ENCODE measurements around the gene MBD4.
A peak's percentile ranks its signal among the peaks of the same experiment; 100 is the strongest.
"Not testable (repeated sequence)": the region's sequence is repeated elsewhere in the genome, so short reads cannot be mapped to it uniquely, and the experiment has no call there.

Gene MBD4

GRCh38 chr3:129429602-129430001, 10.1 kb downstream of the MBD4 start:
- DNase-seq (ENCODE audit: low read depth) = no peak

GRCh38 chr3:129429080-129429451, 10.7 kb downstream of the MBD4 start:
- no peak for DNase-seq (ENCODE audit: low read depth)

- DNase-seq (ENCODE audit: low read depth) = peak; percentile 92
These were observed 11.2 kb downstream of the MBD4 start, which contains the start of gene EFCAB12 for GRCh38 chr3:129428376-129429079. EFCAB12 (minus strand) TSS chr3:129428636; CDS start chr3:129428488, 148 bp downstream.

- no peak for DNase-seq (ENCODE audit: low read depth)
These were observed 11.8 kb downstream of the MBD4 start for GRCh38 chr3:129428007-129428375.

- no peak for DNase-seq (ENCODE audit: low read depth)
These were observed 14.1 kb downstream of the MBD4 start for GRCh38 chr3:129425619-129426018.

GRCh38 chr3:129425213-129425612, 14.5 kb downstream of the MBD4 start:
- no peak for DNase-seq (ENCODE audit: low read depth)

GRCh38 chr3:129424185-129424841, 15.4 kb downstream of the MBD4 start:
- no peak for DNase-seq (ENCODE audit: low read depth)

GRCh38 chr3:129422897-129423296, 16.9 kb downstream of the MBD4 start:
- DNase-seq (ENCODE audit: low read depth) = no peak

- no peak for DNase-seq (ENCODE audit: low read depth)
These were observed 17.6 kb downstream of the MBD4 start for GRCh38 chr3:129421988-129422745.

GRCh38 chr3:129421236-129421883, 18.4 kb downstream of the MBD4 start:
- no peak for DNase-seq (ENCODE audit: low read depth)

- DNase-seq (ENCODE audit: low read depth) = no peak
These were observed 20.3 kb downstream of the MBD4 start for GRCh38 chr3:129419476-129419875.

GRCh38 chr3:129418041-129418973, 21.4 kb downstream of the MBD4 start:
- no peak for DNase-seq (ENCODE audit: low read depth)

- no peak for DNase-seq (ENCODE audit: low read depth)
These were observed 22.4 kb downstream of the MBD4 start for GRCh38 chr3:129417326-129417725.

- no peak for DNase-seq (ENCODE audit: low read depth)
These were observed 23.3 kb downstream of the MBD4 start for GRCh38 chr3:129416415-129416814.

- no peak for DNase-seq (ENCODE audit: low read depth)
These were observed 23.9 kb downstream of the MBD4 start for GRCh38 chr3:129415830-129416229.

GRCh38 chr3:129415378-129415777, 24.4 kb downstream of the MBD4 start:
- no peak for DNase-seq (ENCODE audit: low read depth)

- DNase-seq (ENCODE audit: low read depth) = peak; percentile 51
These were observed 25.9 kb downstream of the MBD4 start for GRCh38 chr3:129413687-129414506.

- DNase-seq (ENCODE audit: low read depth) = not testable (repeated sequence)
These were observed 26.5 kb downstream of the MBD4 start for GRCh38 chr3:129413238-129413637.

GRCh38 chr3:129412542-129413198, 27.1 kb downstream of the MBD4 start:
- DNase-seq (ENCODE audit: low read depth) = no peak

- no peak for DNase-seq (ENCODE audit: low read depth)
These were observed 28.8 kb downstream of the MBD4 start for GRCh38 chr3:129410971-129411370.
